OCI-LY3 (cell line): ENCODE data around the gene DHRSX.

Source experiments
- H2AFZ ChIP-seq: fragments of 200-600, 300-600 bp; shearing (Covaris generic); 2 replicates; pipeline ENCODE4 v1.6.0; 2014; ENCODE audit warnings: antibody characterized with exemption, low read depth, low read length
- H3K27ac ChIP-seq: fragments of 200-600, 300-600 bp; sonication (generic); 2 replicates; pipeline ENCODE4 v1.5.1; 2014; ENCODE audit warnings: mild to moderate bottlenecking, low read length, moderate library complexity, mixed read lengths
- H3K27me3 ChIP-seq: fragments of 200-600, 300-600 bp; sonication (generic); 2 replicates; pipeline ENCODE4 v1.6.1; 2014; ENCODE audit warnings: low read depth, low read length, mixed read lengths
- H3K36me3 ChIP-seq: fragments of 200-600, 300-600 bp; sonication (generic); replicated peaks from 2 replicates; pipeline ENCODE3; 2014; ENCODE audit warnings: low read depth, low read length, mixed read lengths
- H3K4me1 ChIP-seq: fragments of 300-600, 200-600 bp; sonication (generic); 2 replicates; pipeline ENCODE4 v1.6.1; 2014; ENCODE audit warnings: low read length, mixed read lengths
- H3K4me2 ChIP-seq: fragments of 200-600, 300-600 bp; sonication (generic); 2 replicates; pipeline ENCODE4 v1.6.1; 2014; ENCODE audit warnings: low read length, mixed read lengths
- H3K4me3 ChIP-seq: fragments of 300-600, 200-600 bp; sonication (generic); 2 replicates; pipeline ENCODE4 v1.5.1; 2014; ENCODE audit warnings: antibody characterized with exemption, mild to moderate bottlenecking, low read length, moderate library complexity
- H3K79me2 ChIP-seq: fragments of 300-600, 200-600 bp; shearing (Covaris generic); 2 replicates; pipeline ENCODE4 v1.6.1; 2014; ENCODE audit warnings: mild to moderate bottlenecking, low read length, mixed read lengths
- H3K9ac ChIP-seq: fragments of 300-600, 200-600 bp; shearing (Covaris generic); 2 replicates; pipeline ENCODE4 v1.6.0; 2014; ENCODE audit warnings: mild to moderate bottlenecking, low read length, moderate library complexity
- H3K9me3 ChIP-seq: fragments of 200-600, 300-600 bp; shearing (Covaris generic); 2 replicates; pipeline ENCODE4 v1.6.1; 2014; ENCODE audit warnings: low read length, mixed read lengths; ENCODE audit not compliant: insufficient read depth
- H4K20me1 ChIP-seq: fragments of 200-600, 300-600 bp; sonication (generic); 2 replicates; pipeline ENCODE4 v1.6.1; 2016; ENCODE audit warnings: low read length, mixed read lengths; ENCODE audit not compliant: insufficient read depth
- CTCF ChIP-seq: fragments of 200-600, 300-600 bp; sonication (generic); IDR thresholded peaks from 2 replicates; pipeline ENCODE4 v1.5.1; 2014; ENCODE audit warnings: antibody characterized with exemption, low read length, low read depth
- EZH2phosphoT487 ChIP-seq: fragments of 200-600 bp; shearing (Covaris generic); IDR thresholded peaks from 2 replicates; pipeline ENCODE4 v1.6.1; 2018; ENCODE audit warnings: antibody characterized with exemption, mixed run types, low read depth

Gene DHRSX

DNA sequence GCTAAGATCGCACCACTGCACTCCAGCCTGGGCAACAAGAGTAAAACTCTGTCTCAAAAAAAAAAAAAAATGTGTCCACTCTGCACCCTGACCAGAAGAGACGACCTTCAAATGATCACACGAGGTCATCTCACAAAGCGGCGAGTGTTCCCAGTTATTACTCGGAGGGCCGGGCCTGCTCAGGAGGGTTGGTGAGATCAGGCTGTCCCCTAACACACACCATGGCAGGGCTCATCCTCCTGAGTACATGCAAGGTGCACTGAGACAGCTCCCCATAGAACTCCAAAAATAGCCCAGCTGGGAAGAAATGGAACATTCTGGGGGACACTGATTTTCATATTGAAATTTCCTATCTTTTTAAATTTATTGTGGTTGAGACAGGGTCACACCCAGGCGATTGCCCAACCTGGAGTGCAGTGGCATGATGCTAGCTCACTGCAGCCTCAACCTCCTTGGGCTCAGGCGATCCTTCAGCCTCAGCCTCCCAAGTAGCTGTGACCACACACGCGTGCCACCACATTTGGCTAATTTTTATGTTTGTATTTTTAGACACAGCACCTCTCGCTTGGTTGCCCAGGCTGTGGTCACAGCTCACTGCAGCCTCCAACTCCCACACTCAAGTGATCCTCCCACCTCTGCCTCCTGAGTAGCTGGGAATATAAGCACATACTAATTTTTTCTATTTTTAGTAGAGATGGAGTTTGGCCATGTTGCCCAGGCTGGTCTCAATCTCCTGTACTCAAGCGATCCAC, 51.5 kb downstream of the DHRSX start:
- H3K4me1 ChIP-seq, result no peaks in the 10 kb centered on the region
- no peak overlapping the region for H3K4me2 ChIP-seq
- no peak overlapping the region for H3K9ac ChIP-seq
- H3K27ac ChIP-seq, result no peak overlapping the region
- TF ChIP-seq EZH2phosphoT487, result no peak
- no peak for TF ChIP-seq CTCF
- no peak overlapping the region for H2AFZ ChIP-seq
- H3K27me3 ChIP-seq, result no peaks in the 10 kb centered on the region
- no peak overlapping the region for H3K4me3 ChIP-seq
- peaks cover 49% of the 10 kb centered on the region for H3K79me2 ChIP-seq
- H4K20me1 ChIP-seq, result peaks cover 32% of the 10 kb centered on the region
- H3K36me3 ChIP-seq, result peaks cover 15% of the 10 kb centered on the region
- no peaks in the 10 kb centered on the region for H3K9me3 ChIP-seq

GRCh38 chrX:2447484-2447883, 53.3 kb downstream of the DHRSX start:
- Histone ChIP-seq H3K27ac (no peak overlapping the region), H3K79me2 (peaks cover 48% of the 10 kb centered on the region), H3K36me3 (peaks cover 8% of the 10 kb centered on the region), H3K9ac (no peak overlapping the region), H2AFZ (no peak overlapping the region), H4K20me1 (peaks cover 27% of the 10 kb centered on the region), H3K4me2 (no peak overlapping the region), H3K4me1 (no peaks in the 10 kb centered on the region), H3K4me3 (no peak overlapping the region), H3K27me3 (no peaks in the 10 kb centered on the region), H3K9me3 (no peaks in the 10 kb centered on the region)
- TF ChIP-seq EZH2phosphoT487 (no peak), CTCF (no peak)

GRCh38 chrX:2446815-2447214, 54.0 kb downstream of the DHRSX start:
- TF ChIP-seq CTCF (no peak), EZH2phosphoT487 (no peak)
- H3K36me3 ChIP-seq, result peaks cover 7% of the 10 kb centered on the region
- no peak overlapping the region for H3K4me2 ChIP-seq
- no peak overlapping the region for H3K27ac ChIP-seq
- peaks cover 21% of the 10 kb centered on the region for H4K20me1 ChIP-seq
- no peaks in the 10 kb centered on the region for H3K4me1 ChIP-seq
- H3K79me2 ChIP-seq, result peaks cover 42% of the 10 kb centered on the region
- H3K9ac ChIP-seq, result no peak overlapping the region
- no peaks in the 10 kb centered on the region for H3K9me3 ChIP-seq
- H2AFZ ChIP-seq, result no peak overlapping the region
- no peaks in the 10 kb centered on the region for H3K27me3 ChIP-seq
- H3K4me3 ChIP-seq, result no peak overlapping the region

DNA sequence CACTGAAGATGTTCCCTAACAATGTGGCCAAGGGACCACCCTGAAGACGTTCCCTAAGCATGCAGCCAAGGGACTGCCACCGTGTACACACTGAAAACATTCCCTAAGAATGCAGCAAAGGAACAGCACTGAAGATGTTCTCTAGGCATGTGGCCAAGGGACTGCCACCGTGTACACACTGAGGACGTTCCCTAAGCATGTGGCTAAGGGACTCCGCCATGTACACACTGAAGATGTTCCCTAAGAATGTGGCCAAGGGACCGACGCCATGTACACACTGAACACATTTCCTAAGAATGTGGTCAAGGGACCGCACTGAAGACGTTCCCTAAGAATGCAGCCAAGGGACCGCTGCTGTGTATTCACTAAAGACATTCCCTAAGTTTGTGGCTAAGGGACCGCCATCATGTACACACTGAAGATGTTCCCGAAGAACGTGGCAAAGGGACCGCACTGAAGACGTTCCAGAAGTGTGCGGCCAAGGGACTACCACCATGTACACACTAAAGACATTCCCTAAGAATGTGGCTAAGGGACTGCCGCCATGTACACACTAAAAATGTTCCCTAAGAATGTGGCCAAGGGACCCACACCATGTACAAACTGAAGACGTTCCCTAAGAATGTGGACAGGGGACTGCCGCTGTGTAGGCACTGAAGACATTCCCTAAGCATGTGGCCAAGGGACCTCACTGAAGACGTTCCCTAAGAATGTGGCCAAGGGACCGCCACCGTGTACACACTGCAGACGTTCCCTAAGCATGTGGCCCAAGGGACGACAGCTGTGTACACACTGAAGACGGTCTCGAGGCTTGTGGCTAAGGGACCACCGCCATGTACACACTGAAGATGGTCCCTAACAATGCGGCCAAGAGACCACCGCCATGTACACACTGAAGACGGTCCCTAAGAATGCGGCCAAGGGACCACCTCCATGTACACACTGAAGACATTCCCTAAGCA, 54.8 kb downstream of the DHRSX start:
- Histone ChIP-seq H3K9me3 (no peaks in the 10 kb centered on the region), H3K9ac (no peak overlapping the region), H3K4me1 (no peaks in the 10 kb centered on the region), H3K27me3 (no peaks in the 10 kb centered on the region), H3K4me3 (no peak overlapping the region), H3K79me2 (peaks cover 46% of the 10 kb centered on the region), H2AFZ (no peak overlapping the region), H3K4me2 (no peak overlapping the region), H4K20me1 (peaks cover 19% of the 10 kb centered on the region; the same call in 1 of the 2 replicates), H3K36me3 (peaks cover 15% of the 10 kb centered on the region), H3K27ac (no peak overlapping the region)
- TF ChIP-seq EZH2phosphoT487 (no peak), CTCF (no peak)
